WI38 (cell line): ENCODE data around the gene ZAR1L.

Source experiments
- H3K4me3 ChIP-seq: 2 replicates; pipeline ENCODE4 v1.5.1; 2011; ENCODE audit warnings: low read depth, mild to moderate bottlenecking, control low read depth, low read length
- CTCF ChIP-seq: IDR thresholded peaks from 2 replicates; pipeline ENCODE4 v1.5.1; 2012; ENCODE audit warnings: low read depth, mild to moderate bottlenecking, control low read depth, low read length

ZAR1L gene

DNA sequence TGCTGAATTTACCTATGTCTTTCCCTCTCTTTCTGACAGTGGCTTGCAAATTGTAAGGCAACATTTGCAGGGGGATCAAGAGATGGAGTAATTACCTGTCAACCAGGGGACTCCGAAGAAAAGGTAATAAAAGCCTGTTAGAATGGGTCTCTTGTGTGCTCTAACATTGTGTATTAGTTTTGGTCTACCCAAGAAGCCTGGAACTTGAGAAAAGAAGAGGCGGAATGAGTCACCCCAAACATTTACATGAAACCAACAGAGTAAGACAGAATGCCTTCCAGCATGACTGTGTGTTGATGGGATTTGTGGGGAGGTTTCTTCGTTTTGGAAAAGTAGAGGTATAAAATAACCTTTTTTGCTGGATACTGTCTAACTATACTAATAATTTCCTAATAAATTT is 36.7 kb downstream of the ZAR1L start:
- H3K4me3 ChIP-seq: no peak overlapping the region
- TF ChIP-seq CTCF: no peak

GRCh38 chr13:32277839-32278238 is 37.3 kb downstream of the ZAR1L start:
- H3K4me3 ChIP-seq: no peak overlapping the region
- TF ChIP-seq CTCF: no peak

DNA sequence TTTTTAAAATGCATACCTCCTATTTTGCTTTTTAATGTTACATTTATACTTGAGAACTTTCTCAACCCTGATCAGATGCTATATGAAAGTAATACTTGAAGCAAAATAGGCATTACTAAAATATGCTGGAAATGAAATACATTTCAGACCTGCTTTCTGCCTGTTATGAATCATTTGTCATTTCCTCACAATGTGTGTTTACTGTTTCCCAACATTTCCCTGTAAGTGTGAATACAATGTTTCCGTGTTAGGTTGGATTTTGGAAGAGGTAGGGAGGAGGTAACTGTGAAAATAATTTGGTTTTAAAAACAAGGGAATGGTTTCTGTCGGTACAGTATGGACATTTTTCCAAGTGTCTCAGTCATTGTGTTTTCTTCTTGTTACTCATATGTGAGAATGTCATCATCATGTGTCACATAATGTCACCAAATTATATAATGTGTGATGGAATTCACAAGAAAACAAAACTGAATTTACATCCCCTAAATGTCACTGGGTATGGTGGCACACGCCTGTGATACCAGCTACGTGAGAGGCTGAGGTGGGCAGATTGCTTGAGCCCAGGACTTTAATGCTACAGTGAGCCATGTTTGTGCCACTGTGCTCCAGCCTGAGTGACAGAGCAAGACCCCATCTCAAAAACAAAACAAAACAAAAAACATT is 43.0 kb downstream of the ZAR1L start:
- H3K4me3 ChIP-seq: no peak overlapping the region
- no peak for TF ChIP-seq CTCF

DNA sequence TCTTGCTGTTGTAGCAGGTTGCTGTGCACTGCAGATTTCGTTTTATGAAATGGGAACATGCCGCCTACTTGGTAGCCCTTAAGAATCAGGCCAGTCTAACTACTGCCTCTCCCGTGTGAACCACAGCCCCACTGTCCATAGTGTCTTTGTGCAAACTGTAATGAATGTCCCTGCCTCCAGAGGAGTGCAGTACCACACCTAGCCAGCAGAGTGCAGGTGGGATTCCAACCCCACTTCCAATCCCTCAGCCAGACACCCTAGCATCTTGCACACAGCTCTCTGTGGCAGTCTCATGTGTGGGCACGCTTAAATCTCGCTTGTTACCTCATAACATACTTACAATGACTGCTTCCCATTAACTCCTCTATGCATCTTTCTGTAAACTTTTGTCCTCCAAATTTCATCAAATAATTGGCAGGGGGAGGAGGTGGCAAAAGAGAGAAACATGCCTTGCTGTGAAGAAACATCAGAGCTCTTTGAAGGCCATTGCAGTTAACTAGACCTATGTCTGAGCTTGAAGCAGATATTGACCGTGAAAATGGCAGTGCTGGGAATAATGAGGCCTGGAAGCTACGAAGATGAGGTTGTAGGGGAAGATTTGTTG is 47.2 kb downstream of the ZAR1L start:
- peak; percentile 39; the same call in 1 of the 2 replicates for TF ChIP-seq CTCF
- H3K4me3 ChIP-seq: no peak overlapping the region

- no peak for TF ChIP-seq CTCF
- H3K4me3 ChIP-seq: no peak overlapping the region
These were observed 49.0 kb downstream of the ZAR1L start for GRCh38 chr13:32266130-32266529.

- no peak for TF ChIP-seq CTCF
- no peak overlapping the region for H3K4me3 ChIP-seq
These were observed 49.4 kb downstream of the ZAR1L start for GRCh38 chr13:32265726-32266125.

DNA sequence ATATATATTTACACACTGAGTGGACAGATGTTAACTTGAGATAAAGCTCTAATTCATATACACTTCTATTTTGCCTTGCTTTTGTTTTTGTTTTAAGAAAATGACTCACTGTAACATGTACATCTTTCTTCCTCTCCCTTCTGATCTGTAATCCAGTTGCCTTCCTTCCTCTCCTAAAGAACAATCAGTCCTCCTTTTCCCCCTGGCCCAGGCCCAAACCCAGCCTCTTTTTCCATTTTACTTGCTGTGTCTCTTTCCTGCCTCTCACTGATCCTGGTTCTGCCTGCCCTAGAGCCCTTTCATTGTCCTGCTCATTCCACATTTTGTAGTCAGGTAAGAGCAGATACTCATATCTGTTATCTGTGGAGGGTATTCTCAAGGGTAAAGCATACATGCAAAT is 50.8 kb downstream of the ZAR1L start:
- no peak overlapping the region for H3K4me3 ChIP-seq
- no peak for TF ChIP-seq CTCF
